ENCODE measurements around the gene RAMP1.
"Not testable (repeated sequence)": the region's sequence is repeated elsewhere in the genome, so short reads cannot be mapped to it uniquely, and the experiment has no call there.

Gene RAMP1

DNA sequence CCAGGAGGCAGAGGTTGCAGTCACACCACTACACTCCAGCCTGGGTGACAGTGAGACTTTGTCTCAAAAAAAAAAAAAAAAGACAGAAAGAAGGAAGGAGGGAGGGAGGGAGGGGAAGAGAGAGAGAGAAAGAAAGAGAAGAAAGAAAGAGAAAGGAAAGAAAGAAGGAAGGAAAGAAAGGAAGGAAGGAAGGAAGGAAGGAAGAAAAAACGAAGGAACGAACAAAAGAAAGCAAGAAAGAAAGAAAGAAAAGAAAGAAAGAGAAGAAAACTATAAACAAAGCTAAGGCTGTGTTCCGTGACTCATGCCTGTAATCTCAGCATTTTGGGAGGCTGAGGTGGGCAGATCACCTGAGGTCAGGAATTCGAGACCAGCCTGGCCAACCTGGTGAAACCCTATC lies 91.9 kb downstream of the RAMP1 start:
- DNase-seq (ENCODE audit: low spot score): not testable (repeated sequence)

DNA sequence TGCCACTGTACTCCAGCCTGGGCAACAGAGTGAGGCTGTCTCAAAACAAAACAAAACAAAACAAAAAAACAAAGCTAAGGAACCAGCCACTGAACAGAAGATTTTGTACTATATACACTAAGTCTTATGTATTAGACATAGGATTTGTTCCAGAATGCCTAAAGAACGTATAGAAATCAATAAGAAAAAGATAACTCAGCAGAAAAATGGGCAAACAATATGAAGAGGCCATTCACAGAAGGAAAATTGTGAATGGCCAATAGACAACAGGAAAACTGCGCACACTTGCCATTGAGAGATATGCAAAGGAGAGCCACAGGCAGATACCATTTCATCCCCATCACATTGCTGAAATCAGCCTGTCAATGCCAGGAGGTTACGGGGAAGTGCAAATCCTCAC lies 92.5 kb downstream of the RAMP1 start:
- no peak for DNase-seq (ENCODE audit: low spot score)

DNA sequence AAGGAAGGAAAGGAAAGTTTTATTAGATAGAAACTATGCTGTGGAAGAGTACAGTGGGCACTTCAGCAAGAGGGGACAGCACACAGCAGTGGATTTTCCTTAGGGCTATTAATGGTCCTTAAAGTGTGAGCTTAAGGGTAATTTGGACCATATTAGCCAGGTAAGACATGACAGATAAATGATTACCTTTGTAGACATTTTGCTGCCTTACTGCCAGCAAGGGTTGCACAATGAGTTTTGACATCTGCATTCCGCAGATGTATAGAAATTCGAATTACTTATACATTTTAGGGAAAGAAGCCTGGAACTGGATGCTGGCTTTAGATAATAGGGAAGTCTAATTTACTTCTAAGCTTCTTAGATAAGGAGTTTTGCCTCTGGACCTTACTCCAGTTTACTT lies 93.4 kb downstream of the RAMP1 start:
- no peak for DNase-seq (ENCODE audit: low spot score)

- DNase-seq (ENCODE audit: low spot score): no peak
Measured at GRCh38 chr2:237955640-237956401, 96.4 kb downstream of the RAMP1 start.

DNA sequence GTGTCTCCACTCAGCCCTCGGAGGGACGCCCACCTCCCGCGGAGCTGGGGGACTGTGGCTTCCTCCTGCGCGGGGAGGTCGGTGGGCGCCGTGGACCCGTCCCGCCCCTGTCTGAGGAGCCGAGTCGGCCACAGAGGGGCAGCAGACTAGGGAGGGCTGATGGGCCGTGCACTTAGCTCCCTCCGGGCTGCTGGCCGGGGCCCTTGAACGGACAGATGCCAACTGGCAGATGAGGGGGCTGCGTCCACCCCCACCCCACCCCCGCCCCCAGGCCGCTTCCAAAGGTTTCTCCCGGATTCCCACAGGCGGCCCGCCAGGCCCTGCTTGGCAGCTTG lies 96.9 kb downstream of the RAMP1 start:
- DNase-seq (ENCODE audit: low spot score): no peak

DNA sequence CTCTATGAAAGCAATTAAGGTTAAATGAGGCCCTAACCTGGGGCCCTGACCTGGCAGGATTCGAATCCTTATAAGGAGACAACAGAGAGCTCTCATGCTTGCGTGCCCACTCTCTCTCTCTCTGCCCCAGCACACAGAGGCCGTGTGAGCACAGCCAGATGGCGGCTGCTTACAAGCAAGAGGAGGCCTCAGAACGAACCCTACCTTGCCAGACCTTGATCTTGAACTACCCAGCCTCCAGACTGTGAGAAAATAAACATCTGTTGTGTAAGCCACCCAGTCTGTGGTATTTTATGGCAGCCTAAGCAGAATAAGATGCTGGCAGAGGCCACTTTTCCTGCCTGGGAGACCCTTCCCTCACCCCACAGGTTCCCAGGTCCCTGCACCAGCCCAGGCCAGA lies 102.2 kb downstream of the RAMP1 start:
- DNase-seq (ENCODE audit: low spot score): no peak

All from globus pallidus (tissue), 1 donor.